ENCODE results near the gene NR6A1.

The NR6A1 gene

DNA sequence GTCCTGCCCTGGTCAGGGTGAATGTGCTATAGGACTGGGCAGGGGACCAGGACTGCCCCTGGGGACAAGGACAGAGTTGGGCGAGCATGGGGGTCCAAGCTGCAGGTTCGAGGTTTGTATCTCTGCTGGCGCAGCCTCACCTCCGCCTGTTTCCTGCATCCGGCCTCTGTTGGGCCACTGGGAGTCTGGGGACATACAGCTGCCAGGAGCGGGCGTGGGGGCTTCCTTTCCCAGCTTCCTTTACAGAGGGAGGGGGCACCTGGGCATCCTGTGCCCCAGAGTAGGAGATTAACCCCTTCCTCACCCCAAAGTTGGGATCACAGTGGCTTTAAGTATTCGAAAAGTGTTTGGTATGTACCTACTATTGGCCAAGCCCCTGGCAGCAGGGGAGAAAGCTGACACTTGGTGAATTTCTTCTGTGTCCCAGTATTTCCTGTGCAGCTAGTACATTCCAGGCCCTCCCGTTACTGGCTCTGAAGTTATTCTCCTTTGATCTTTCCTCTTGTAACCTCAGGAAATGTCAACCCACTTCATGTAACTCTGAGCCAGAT lies 24.8 kb upstream of the NR6A1 start:
- TF ChIP-seq CTCF (IDR thresholded peaks at IDR 0.05; ENCODE audit: extremely low read depth, insufficient read depth, missing control alignments) = no peak
- no peak for DNase-seq (ENCODE audit: low spot score)
- in situ Hi-C loops (cut with MboI; ENCODE audit: low pct_unique_long_range_greater_than_20kb, low sequenced_read_pairs, unreplicated experiment) = loop anchor here (10.0 to 25.0 kb wide), 2 partner anchors 49 to 566 kb away; no protein-coding TSS in a partner anchor

DNA sequence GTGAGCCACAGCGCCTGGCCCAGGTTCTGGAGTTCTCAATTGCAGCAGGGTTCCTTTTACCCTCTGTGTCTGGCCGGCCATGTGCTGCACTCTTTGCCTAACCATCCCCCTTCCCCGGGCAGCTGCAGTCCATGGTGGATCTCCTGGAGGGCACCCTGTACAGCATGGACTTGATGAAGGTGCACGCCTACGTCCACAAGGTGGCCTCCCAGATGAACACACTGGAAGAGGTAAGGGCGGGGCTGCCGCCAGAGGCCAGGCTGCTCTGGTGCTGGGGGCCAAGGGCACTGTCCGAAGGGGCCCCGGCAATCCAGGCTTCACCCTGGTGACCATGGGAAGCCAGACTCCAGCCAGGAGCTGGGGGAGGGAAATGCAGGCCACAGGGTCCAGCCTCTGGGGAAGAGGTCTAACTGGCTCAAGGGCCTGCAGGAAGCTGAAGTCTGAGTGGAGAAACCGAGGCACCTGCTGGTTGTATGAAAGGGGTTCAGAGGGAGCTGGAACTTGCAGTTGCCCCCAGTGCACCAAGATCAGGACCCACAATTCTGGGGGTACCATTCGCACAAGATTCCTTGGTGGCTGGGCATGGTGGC lies 23.9 kb upstream of the NR6A1 start:
- DNase-seq (ENCODE audit: low spot score) = no peak
- TF ChIP-seq CTCF (IDR thresholded peaks at IDR 0.05; ENCODE audit: extremely low read depth, insufficient read depth, missing control alignments) = no peak
- in situ Hi-C loops (cut with MboI; ENCODE audit: low pct_unique_long_range_greater_than_20kb, low sequenced_read_pairs, unreplicated experiment) = loop anchor here (10.0 to 25.0 kb wide), 2 partner anchors 50 to 567 kb away; no protein-coding TSS in a partner anchor

- in situ Hi-C loops (cut with MboI; ENCODE audit: low pct_unique_long_range_greater_than_20kb, low sequenced_read_pairs, unreplicated experiment) = loop anchor here (10.0 to 25.0 kb wide), 2 partner anchors 52 to 569 kb away; no protein-coding TSS in a partner anchor
- DNase-seq (ENCODE audit: low spot score) = no peak
- no peak for TF ChIP-seq CTCF (IDR thresholded peaks at IDR 0.05; ENCODE audit: extremely low read depth, insufficient read depth, missing control alignments)
Measured at GRCh38 chr9:124793015-124793541, 22.0 kb upstream of the NR6A1 start.

DNA sequence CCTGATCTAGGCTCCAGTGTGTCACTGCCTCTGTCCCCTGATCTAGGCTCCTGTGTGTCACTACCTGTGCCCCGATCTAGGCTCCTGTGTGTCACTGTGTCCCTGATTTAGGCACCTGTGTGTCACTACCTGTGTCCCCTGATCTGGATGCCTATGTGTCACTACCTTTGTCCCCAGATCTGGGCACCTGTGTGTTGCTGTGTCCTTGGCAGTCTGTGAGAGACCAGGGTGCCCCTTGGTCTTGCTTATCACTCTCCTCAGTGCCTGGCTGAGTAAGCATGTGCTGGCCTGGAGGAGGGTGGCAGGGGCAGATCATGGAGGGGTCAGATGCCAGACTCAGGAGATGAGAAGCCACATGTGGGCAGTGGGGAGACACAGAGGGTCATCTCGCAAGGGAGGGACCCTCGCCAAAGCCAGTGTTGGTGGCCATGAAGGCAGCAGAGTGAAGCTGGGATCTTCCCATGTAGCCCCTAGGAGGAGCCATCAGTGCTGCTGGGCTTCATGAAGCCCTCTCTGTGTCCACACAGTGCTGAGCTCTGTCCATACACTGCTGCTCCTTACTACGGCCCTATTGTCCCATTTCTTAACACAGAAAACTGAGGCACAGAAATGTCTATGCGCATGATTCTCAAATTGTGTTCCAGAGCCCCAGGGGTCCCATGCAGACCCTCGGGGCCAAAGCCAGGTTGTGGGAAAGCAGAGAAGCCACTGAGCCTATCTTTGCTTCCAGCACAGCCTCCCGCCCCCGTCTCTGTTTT lies 21.3 kb upstream of the NR6A1 start:
- in situ Hi-C loops (cut with MboI; ENCODE audit: low pct_unique_long_range_greater_than_20kb, low sequenced_read_pairs, unreplicated experiment) = loop anchor here (10.0 to 25.0 kb wide), 2 partner anchors 52 to 570 kb away; no protein-coding TSS in a partner anchor
- DNase-seq (ENCODE audit: low spot score) = no peak
- TF ChIP-seq CTCF (IDR thresholded peaks at IDR 0.05; ENCODE audit: extremely low read depth, insufficient read depth, missing control alignments) = no peak

DNA sequence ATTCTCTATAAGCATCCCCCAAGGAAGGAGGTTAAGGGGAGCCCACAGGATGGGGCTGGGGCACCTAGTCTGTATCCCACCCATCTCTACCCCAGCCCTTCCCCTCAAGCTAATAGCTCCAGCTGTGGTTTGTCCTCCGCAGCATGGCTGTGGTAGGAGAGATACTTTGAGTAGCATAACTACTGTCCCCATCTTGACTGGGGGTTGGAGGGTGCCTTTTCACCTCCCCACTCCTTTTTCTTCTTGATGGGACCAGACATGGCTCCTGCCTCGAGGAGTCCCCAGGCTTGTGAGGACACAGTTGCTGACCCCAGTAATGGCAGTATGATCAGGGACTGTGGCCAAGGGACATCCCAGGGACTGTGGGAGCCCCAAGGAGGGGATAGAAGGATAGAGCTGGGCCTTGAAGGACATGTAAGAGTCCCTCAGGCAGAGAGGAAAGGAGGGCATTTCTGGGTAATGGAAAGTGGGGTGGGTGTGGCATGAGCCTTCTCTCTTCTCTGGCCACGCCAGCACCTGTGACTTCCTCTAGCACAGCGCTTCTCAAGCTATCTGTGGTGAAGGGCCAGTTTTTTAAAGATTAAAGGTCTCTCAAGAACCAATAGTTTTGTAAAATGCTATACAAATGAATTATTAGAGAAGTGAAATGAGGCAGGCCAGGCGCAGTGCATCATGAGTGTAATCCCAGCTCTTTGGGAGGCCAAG lies 19.8 kb upstream of the NR6A1 start:
- DNase-seq (ENCODE audit: low spot score) = no peak
- TF ChIP-seq CTCF (IDR thresholded peaks at IDR 0.05; ENCODE audit: extremely low read depth, insufficient read depth, missing control alignments) = no peak
- in situ Hi-C loops (cut with MboI; ENCODE audit: low pct_unique_long_range_greater_than_20kb, low sequenced_read_pairs, unreplicated experiment) = loop anchor here (10.0 to 25.0 kb wide), 2 partner anchors 54 to 571 kb away; no protein-coding TSS in a partner anchor

GRCh38 chr9:124790301-124790700 lies 19.2 kb upstream of the NR6A1 start:
- TF ChIP-seq CTCF (IDR thresholded peaks at IDR 0.05; ENCODE audit: extremely low read depth, insufficient read depth, missing control alignments) = no peak
- in situ Hi-C loops (cut with MboI; ENCODE audit: low pct_unique_long_range_greater_than_20kb, low sequenced_read_pairs, unreplicated experiment) = loop anchor here (10.0 to 25.0 kb wide), 2 partner anchors 54 to 572 kb away; no protein-coding TSS in a partner anchor
- DNase-seq (ENCODE audit: low spot score) = no peak

All from GM13977 (cell line).